Hematopoietic multipotent progenitor cell treated with erythropoietin and hydrocortisone succinate and interleukin-3 and kit ligand, for 17 days (in vitro differentiated cells): ENCODE data around the gene KDM2B.

Source experiments
- DNase-seq: peaks from one replicate; pipeline ENCODE4 v3.0.0-alpha.2; 2015; ENCODE audit warnings: low spot score

Gene KDM2B

DNA sequence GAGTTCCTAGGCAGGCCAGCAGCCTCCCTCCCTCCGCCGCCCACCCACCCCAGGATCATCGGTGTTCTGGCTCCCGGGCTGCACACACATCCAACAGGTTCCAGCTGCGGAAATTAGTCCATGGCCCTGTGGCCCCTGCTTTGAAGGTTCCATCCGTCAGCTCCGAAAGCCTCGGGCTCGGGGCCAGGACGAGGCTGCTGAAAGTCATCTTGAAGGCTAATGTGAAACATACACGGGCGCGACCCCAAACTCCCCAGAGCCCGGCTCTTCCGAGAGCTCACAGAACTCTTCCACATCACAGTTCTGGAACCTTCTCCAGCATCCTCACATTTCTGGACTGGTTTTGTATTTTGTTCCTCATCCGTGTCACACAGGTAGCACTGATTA, 19.8 kb downstream of the KDM2B start:
- no peak for DNase-seq

DNA sequence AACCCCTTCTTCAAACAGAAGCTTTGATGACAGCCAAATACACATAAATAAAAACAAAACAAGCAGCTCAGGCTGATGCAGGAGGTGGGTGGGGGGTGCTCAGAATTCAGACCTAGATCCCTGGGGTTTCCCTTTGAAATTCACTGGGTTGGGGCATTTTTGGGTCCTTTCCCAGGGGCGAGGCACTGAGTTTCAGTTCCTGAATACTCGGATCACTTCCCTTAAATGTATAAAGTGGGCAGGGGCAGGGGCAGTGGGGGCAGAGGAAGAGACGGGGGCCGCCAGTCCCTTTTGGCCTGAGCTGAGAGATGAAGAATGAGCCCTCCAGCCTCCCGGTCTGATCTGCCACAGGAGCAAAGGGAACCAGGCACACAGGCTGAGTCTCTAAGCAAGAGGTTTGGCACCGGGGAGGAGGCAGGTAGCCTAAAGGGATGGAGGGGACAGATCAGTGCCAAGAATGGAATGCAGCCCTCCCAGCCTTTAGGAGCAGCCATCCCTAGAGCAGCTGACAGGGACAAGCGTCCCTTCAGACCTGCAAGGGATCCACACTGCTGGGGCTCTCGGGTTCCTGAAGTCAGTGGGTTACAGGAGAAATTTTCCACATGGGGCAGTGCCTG, 20.3 kb downstream of the KDM2B start:
- DNase-seq, result no peak

DNA sequence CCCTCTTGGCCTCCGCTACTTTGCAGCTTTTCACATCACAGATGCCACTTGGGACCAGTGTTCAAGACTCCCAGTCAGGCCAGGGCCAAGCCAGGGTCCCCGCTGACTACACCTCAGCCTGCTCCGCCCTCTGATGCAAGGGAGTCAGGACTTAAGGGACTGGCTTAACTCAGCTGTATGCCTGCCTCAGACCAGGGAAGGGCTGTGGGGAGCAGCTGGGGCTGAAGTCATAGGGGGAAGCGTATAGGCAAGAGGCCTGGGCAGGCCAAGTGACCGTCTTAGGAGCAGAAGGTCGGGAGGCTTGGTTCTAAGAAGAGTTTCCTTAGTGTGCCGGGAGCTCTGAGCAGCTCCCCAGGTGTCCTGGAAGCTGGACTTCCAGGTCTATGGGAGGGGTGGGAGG, 21.9 kb downstream of the KDM2B start:
- no peak for DNase-seq

DNA sequence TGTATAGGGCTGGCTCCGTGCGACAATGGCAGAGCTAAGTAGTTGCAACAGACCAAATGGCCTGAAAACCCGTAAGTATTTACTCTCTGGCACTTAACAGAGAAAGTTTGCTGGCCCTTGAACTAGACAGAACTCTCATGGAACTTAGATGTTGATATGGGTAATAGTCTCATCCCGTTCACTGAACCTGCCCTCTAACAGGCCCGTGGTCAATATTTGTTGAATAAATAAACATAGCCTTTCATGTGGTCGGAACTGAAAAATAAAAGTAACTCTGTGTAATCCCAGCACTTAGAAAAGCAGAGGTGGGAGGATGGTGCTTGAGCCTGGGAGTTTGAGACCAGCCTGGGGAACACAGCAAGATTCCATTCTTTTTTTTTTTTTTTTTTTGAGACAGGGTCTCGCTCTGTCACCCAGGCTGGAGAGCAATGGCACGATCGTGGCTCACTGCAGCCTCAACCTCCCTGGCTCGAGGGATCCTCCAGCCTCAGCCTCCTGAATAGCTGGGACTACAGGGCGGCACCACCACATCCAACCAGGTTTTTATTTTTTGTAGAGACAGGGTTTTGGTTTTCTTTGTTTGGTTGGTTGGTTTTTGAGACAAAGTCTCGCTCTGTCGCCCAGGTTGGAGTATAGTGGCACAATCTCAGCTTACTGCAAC, 29.7 kb downstream of the KDM2B start:
- no peak for DNase-seq

DNA sequence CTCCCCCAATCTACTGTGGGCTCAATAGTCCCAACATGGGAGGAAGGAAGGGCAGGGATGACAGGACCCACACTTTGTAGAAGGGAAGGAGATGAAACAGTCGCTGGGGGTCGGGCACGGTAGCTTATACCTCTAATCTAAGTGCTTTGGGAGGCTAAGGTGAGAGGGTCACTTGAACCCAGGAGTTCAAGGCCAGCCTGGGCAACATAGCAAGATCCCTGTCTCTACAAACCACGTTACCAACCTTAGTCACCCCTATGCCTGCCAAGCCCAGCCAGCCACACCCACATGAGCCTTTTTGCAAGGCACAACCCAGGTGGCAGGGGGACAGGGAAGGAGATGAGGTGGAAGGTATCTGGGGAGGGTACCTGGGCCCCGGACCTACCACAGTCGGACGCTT, 31.7 kb downstream of the KDM2B start:
- DNase-seq, result no peak

DNA sequence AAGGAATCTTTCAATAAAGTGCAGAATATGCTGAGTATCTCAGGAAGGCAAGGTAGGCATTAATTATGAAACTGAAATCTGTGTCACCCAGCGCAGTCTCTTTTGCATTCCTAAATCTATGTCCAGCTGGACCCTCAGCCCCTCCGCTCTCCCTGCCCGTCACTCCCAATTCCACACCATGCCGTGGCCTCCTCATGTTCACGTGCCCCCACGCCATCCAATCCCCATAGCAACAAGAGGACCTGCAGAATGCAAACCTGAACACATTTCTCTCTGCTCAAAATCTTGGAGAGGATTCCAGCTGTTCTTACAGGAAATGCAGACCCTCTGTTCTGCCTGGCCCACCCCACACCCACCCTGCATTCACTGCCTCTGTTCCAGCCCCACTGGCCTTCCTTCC, 35.3 kb downstream of the KDM2B start:
- no peak for DNase-seq

DNA sequence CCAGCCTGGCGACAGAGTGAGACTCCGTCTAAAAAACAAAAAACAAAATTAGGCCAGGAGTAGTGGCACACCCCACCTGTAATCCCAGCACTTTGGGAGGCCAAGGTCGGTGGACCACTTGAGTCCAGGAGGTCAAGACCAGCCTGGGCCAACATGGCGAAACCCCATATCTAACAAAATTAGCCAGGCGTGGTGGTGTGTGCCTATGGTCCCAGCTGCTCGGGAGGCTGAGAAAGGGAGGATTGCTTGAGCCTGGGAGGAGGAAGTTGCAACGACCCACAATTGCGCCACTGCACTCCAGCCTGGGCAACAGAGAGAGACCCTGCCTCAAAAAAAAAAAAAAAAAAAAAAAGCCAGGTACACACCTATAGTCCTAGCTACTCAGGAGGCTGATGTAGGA, 37.0 kb downstream of the KDM2B start:
- no peak for DNase-seq

DNA sequence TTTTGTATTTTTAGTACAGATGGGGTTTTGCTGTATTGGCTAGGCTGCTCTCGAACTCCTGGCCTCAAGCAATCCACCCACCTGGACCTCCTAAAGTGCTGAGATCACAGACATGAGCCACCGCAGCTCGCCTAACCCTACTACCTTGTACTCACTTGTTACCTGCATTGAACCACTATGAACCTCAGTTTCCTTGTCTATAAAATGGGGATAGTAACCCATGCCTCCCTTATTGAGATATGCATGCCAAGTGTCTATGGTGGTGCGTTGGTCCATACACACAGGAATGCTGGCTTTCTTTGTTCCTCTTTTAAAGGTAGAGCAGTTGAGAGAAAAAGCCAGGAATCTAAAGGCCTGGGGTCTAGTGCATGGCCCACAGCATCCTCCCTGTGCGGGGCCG, 40.9 kb downstream of the KDM2B start:
- no peak for DNase-seq

DNA sequence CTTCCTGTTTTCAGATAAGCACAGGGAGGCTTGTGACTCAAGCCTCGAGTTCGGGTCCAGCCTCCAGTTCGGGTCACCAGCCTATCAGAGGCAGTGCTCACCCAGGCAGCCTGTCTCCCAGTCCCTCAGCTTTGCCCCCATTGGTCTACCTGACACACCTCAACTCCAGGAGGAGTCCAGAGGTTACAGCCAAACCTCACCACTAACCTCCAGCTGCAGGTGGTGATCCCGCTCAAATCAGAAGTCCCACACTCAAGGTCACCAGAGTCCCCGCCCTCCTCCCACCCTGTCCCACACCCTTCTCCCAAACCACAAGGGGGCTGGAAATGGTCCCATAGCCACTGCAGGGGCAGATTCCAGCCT, 42.1 kb downstream of the KDM2B start:
- no peak for DNase-seq

DNA sequence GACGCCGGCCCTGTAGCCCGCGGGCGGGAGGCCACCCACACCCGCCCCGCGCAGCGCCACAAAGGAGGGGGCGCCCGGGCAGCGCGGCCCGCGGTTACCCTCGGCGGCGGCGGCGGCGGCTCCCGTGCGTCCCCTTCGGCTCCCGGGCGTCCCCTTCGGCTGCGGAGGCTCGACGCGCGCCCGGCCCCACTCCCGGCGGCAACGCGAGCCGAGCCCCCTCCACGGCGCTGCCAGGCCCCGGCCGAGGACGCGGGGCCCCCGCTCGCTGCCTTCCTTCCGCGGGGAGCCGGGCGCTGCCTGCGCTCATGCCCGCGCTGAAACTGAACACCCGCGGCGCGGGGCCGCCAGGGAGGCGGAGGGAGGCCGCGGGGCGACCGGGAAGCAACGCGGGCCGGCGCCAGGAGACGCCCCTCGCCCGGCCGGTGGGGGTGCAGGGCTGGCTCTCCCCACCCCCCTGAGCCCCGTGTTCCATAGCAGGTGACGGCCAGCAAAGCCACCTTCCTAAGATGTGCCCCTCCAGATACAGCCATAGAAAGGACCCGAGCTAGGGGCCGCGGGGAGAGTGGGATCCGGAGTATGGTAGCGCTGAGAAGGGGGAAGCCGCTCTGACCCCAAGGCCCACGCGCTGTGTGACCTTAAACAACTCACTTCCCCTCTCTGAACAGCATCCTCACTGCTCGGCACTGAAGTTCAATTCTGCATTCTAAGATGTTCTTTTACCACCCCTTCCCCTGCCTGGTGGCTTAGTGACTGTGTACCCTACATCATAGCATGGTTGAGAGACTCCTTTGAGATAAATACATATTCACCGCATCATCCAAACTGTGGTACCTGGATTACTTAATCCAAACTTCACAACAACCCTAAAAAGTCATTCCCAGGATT, 42.8 kb downstream of the KDM2B start:
- no peak for DNase-seq

DNA sequence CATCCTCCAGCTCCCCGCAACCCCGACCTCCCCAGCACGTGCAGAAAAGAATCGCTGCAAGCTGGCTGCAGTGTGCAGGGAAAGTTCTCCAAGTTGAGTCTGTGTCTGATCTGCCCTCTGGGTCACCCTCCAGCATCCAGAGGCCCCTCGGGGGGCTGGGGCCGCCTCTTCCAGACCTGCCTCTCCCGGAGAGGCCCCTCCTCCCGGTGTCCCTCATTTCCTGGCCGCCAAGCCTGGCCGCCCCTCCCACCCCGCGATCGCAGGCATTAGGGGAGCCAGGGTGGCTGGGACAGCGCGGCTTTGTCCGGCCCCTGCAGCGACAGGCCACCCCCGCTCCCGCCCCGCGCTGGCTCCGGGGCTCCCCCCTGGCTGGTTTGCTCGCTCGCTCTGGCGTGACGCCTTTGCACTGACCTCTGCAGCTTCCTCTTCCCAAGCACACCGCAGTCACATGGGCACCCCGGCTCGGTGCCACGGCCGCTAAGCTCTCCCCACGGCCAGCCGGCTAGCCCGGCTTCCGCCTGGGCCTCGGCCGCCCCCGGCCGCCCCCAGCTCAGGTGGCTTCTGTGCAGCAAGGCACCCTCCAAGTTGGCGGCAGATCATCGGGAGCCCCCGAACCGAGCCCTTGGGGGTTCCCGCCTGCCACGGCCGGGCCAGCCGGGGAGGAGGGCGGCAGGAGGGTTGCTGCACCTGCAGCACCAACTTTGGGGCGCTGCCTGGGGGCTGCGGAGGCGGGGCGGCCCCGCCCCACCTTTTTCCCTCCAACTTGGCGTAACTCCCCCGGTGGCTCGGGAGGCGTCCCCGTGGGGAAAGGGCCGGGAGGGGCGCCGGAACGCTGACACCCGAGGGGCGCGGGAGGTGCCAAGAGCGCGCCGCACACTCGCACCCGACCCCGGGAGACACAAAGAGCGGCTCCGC, 43.7 kb downstream of the KDM2B start:
- DNase-seq, result no peak

DNA sequence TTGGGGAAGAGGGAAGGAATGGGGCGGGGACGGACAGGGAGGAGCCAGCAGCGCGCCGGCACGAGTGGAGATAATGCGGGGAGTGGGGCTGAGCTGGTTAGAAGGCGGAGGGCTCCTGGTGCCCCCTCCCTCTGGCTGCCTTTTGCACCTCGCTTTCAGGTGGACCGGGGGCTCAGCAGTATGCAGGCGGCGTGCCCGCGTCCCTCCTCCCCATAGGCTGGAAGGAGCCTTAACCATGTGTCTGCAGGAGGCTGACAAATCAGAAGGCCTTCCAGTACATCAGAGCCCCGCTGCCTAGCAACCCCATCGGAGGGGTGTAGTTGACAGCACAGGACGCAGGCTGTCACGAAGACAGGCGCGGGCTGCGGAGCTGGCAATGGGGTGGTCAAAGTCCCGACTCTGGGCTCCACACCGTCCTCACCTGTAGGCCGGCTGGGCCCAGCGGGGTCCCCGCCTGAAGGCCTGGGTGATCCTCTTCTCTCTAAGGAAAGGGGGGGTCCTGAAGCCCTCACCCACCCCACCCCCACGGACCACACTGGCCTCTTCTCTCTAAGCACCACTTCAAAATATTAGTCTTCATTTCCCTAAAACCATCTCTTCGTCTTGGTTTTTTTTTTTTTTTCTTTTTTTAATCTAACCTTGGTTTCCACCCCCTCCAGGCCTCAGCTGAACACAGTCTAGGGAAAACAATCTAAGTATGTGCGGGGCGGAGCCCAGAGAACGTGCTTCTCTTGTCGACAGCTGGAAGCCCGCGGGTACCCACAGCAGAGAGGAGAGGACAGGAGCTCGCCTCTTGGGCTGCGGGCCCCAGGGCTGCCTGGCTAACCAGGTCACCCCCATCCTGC, 44.5 kb downstream of the KDM2B start:
- no peak for DNase-seq

DNA sequence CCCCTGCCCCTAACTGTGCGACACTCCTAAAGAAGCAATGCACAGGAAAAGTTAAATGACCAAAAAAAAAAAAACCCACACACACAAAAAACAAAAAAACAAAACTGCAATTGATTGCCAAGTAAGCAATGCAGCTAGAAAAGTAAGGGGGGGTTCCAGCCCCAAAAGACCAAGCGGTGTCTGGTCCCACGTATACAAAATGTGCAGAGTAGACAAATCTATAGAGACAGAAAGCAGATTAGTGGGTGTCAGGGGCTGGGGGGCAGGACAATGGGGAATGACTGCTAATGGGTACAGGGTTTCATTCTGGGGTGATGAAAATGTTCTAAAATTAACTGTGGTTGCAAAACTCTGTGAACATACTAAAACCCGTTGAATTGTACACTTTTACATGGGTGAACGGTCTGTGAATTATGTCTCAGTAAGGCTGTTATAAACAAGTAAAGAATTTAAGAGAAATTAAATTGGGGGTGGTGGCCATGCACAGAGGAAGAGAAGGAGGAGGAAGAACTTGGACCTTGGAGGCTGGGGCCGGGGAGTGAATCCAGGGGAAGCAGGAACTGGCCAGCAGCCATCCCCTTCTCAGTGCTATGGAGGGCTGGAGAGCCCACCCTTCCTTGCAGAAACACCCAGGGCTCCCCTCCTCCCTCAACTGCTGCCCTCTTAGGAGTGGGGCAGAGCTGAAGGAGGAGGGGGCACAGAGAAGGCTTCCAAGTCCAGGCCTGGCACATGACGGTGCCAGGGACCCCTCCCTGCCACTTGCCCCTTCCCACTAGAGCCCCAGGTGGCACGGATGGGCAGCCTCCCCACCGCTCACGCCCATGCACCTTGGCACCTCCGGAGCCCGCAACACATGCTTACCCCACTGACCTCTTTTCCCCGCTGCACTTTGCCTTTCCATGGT, 45.4 kb downstream of the KDM2B start:
- no peak for DNase-seq

DNA sequence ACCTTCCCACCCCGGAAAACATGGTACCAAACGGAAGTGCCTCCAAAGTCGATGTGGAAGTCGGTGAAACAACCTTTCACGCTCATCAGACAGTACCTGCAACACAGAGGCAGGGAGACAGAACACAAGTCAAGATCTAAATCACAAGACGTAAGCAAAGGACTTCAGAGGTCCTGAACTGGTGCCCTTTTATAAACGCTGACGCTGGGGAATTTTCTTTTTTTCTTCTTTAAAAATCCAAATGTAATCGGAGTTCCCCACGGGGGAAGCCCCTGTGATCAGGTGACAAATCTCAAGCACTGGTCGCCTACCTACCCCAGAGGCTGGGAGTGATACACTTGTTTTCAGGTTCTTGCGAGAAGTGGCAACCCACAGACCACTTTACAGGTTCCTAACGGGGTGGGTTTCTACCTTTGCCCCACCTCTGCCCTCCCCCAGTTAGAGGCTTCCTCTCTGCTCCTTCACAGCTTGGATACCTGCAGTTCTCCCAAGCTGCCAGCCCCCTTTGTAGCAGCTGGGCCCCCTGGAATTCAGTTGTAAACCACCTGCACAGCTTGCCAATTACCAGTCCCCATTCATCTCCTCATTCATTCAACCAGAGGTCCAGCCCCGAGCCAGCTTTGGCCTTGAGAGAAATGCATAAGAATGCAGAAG, 46.2 kb downstream of the KDM2B start:
- no peak for DNase-seq

DNA sequence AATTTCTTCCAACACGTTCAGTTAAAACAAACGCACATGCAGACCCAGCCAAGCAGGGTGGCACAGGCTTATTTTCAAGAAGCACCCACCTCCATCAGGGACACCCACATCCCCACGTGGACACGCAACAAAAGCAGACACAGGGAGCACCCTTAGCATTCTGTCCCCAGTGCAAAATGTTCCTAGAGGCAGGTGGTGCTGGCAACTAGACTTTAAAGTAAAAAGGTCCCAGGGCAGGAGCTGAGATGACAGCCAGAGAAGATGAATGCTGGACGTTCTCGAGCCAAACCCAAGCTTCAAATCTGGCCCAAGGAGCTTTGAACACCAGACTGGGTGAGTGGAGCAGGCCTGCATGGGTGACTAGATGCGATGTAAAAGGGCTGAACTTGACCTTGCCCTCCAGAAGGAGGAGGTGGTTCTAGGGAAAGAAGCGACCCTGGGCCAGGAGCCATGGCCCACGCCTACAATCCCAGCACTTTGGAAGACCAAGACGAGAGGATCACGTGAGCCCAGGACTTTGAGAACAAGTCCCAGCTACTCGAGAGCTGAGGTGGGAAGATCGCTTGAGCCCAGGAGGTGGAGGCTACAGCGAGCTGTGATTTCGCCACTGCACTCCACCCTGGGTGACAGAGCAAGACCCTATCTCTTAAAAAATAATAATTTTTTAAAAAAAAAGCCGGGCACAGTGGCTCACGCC, 47.3 kb downstream of the KDM2B start:
- no peak for DNase-seq

DNA sequence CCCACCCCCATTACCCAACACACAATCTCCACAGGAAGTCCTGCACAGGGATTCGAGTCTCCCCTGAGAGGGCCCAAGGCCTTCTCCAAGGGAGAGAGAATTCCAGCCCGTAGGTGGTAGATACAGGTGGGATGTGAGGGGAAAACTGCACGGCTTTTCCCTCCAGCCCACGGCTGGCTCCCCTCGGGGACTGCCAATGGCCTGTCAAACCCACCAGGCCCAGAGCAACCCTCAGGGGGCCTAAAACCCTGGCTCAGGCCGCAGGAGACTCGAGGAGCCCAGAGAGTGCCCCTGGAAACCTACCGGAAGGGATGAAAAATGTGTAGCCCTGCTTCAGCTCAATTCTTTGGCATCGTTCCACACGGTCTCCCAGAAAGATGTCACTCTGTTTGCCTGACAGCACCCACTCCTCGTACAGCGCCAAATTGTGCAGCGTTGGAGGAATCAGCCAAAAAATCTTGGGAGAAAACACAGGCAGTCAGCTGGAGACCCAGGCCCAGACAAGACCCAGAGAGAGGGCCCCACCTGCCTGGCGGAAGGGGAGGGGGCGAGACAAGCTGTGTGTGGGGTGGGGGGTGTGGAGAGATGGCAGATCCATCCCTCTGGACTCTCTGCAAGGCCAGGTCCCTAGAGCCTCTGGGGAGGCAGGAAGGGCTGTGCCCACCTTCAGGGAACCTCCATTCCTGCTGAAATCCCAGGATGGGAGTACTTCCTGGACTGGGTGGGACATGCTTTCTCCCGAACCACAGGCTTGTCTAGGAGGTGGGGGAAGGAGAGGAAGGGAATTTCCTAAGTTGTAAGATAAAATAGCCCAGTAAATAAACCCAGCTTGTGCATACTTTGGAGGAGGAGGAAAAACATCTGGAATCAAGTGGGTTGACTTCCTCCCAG, 48.1 kb downstream of the KDM2B start:
- no peak for DNase-seq

DNA sequence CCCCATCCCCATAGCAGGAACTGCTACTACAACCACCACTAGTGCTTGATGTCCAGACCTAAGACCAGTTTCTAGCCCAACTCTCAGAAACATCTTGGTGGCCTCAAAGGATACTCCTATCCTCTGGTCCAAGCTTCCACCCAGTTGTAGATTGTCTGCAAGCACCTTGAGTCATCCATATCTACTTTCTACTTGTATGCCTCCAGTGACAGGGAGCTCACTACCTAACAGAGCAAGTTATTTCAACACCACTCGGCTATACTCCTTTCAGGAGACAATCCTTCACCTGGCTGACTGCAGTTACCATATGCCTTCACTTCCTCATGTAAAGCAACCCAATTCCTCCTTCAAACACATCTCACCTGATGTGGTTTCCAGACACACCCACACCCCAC, 49.5 kb downstream of the KDM2B start:
- no peak for DNase-seq
